ENCODE measurements around the gene SOX13.

DNA sequence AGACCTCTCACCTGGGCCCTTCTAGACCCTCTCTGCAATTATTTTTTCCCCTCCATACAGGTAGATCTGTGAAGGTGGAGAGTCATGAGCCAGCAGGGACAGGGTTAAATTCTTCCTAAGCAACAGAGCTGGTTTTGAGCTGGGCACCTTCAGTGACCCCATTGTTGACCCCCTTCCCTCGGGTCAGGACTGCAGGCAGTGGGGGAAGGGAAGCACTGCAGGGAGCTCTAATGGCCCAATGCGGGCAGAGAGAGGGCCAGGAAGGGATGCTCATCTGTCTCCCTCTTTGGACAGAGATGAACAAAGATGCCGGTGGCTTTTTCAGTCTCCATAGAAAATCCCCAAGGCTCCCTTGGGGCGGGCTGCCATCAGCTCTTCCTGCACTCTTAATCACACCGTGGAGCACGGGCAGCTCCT lies 21.4 kb downstream of the SOX13 start:
- TF ChIP-seq, protein P1, sequence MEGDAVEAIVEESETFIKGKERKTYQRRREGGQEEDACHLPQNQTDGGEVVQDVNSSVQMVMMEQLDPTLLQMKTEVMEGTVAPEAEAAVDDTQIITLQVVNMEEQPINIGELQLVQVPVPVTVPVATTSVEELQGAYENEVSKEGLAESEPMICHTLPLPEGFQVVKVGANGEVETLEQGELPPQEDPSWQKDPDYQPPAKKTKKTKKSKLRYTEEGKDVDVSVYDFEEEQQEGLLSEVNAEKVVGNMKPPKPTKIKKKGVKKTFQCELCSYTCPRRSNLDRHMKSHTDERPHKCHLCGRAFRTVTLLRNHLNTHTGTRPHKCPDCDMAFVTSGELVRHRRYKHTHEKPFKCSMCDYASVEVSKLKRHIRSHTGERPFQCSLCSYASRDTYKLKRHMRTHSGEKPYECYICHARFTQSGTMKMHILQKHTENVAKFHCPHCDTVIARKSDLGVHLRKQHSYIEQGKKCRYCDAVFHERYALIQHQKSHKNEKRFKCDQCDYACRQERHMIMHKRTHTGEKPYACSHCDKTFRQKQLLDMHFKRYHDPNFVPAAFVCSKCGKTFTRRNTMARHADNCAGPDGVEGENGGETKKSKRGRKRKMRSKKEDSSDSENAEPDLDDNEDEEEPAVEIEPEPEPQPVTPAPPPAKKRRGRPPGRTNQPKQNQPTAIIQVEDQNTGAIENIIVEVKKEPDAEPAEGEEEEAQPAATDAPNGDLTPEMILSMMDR (IDR thresholded peaks at IDR 0.05): no peak
- no peak for TF ChIP-seq POLR2A (IDR thresholded peaks at IDR 0.05)

Measured in vagina (tissue), 2 donors.